ENCODE results near the gene PLEKHG7.
"Not testable (repeated sequence)": the region's sequence is repeated elsewhere in the genome, so short reads cannot be mapped to it uniquely, and the experiment has no call there.

PLEKHG7 gene

GRCh38 chr12:92739113-92739512, 36.3 kb downstream of the PLEKHG7 start:
- in situ Hi-C loops (cut with HindIII; ENCODE audit: low sequenced_read_pairs) = no loop called here
- TF ChIP-seq CTCF (IDR thresholded peaks at IDR 0.05; ENCODE audit: low read depth, low read length) = no peak

DNA sequence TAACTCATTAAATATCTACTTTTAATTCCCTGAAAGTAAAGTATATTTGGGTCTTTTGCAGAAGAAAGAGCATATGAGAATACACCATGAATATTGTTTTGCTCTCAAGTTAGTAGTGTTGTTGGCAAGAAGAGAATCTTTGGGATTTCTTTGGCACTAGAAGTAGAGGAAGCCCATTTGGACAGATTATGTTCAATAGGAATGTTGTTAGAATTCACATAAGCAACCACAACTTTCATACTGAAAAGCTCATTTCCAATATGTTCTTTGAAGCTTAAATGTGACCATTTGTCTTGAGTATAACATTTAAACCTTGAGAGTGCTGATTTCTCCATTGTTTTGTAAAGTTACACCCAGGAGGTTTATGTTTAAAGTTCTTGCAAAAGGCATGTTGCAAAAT, 37.6 kb downstream of the PLEKHG7 start:
- in situ Hi-C loops (cut with HindIII; ENCODE audit: low sequenced_read_pairs) = no loop called here
- no peak for TF ChIP-seq CTCF (IDR thresholded peaks at IDR 0.05; ENCODE audit: low read depth, low read length)
- no peak overlapping the region for H3K4me3 ChIP-seq (ENCODE audit: low read depth, low read length)
- DNase-seq (ENCODE audit: low read depth, low spot score) = peak; percentile 38

More at GRCh38 chr12:92739113-92739512, 36.3 kb downstream of the PLEKHG7 start:
- H3K4me3 ChIP-seq (ENCODE audit: low read depth, low read length) = no peak overlapping the region
- DNase-seq (ENCODE audit: low read depth, low spot score) = no peak

DNA sequence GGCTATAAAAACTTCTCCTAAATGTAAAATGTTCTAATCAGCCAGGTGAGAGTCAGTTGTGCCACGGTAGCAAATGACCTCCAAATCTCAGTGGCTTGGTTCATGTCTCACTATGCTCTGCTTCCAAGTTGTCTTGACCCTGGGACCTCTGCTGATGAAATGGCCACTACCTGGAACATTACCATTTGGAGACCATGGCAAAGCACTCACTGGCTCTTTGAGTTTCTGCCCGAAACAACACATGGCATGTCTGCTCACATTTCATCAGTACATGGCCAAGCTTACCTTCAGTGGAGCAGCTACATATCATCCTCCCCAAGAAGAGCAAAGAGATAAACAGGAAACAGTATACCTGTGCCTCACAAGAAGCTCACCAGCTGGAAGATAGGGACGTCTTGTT, 40.2 kb downstream of the PLEKHG7 start:
- DNase-seq (ENCODE audit: low read depth, low spot score) = no peak
- in situ Hi-C loops (cut with HindIII; ENCODE audit: low sequenced_read_pairs) = no loop called here
- TF ChIP-seq CTCF (IDR thresholded peaks at IDR 0.05; ENCODE audit: low read depth, low read length) = no peak
- no peak overlapping the region for H3K4me3 ChIP-seq (ENCODE audit: low read depth, low read length)

DNA sequence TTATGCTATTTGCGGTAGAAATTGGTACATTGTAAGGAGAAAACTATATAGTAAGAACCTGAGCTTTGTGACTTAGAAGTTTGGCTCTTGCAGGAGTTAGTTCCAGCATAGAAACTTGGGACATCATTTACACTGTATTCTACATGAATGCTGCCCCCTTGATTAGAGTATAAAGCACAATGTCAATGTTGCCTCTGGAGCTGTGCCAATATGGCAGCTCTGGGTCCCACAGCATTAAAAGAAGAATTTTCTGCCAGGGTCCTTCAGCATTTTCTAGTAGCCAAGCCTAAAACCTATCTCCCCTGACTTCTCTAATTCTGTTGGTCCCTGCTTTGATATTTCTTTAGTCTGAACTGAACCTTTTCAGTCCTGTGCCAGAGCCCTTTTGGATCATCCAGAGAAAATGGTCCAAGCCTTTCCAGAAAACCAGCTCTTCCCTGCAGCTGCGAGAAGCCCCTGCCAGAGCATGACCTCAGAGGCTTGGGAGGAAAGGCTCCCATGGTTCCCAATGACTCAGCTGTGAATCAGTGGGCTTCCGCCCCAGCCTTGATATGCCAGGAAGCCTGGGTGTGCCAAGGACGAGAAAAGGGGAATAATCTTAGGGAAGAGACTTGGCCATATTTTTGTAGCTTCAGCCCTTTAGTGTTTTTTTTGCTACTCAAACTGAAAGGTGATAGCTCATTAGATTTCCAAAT, 43.2 kb downstream of the PLEKHG7 start:
- peak; percentile 97 for DNase-seq (ENCODE audit: low read depth, low spot score)
- in situ Hi-C loops (cut with HindIII; ENCODE audit: low sequenced_read_pairs) = no loop called here
- H3K4me3 ChIP-seq (ENCODE audit: low read depth, low read length) = no peak overlapping the region
- TF ChIP-seq CTCF (IDR thresholded peaks at IDR 0.05; ENCODE audit: low read depth, low read length) = no peak

DNA sequence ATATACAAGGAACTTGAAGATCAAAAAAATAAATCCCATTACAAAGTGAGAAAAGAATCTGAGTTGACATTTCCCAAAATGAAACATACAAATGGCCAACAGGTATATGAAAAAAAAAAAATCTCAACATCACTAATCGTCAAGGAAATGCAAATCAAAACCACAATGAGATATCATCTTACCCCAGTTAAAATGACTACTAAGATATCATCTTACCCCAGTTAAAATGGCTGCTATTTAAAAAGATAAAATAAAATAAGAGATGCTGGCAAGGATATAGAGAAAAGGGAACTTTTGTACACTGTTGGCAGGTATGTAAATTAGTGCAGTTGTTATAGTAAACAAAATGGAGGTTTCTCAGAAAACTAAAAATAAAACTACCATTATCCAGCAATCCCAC, 44.4 kb downstream of the PLEKHG7 start:
- in situ Hi-C loops (cut with HindIII; ENCODE audit: low sequenced_read_pairs) = no loop called here
- no peak for DNase-seq (ENCODE audit: low read depth, low spot score)
- H3K4me3 ChIP-seq (ENCODE audit: low read depth, low read length) = no peak overlapping the region
- TF ChIP-seq CTCF (IDR thresholded peaks at IDR 0.05; ENCODE audit: low read depth, low read length) = no peak

GRCh38 chr12:92749691-92750090, 46.9 kb downstream of the PLEKHG7 start:
- in situ Hi-C loops (cut with HindIII; ENCODE audit: low sequenced_read_pairs); H3K4me3 ChIP-seq (ENCODE audit: low read depth, low read length); DNase-seq (ENCODE audit: low read depth, low spot score): not testable (repeated sequence)

DNA sequence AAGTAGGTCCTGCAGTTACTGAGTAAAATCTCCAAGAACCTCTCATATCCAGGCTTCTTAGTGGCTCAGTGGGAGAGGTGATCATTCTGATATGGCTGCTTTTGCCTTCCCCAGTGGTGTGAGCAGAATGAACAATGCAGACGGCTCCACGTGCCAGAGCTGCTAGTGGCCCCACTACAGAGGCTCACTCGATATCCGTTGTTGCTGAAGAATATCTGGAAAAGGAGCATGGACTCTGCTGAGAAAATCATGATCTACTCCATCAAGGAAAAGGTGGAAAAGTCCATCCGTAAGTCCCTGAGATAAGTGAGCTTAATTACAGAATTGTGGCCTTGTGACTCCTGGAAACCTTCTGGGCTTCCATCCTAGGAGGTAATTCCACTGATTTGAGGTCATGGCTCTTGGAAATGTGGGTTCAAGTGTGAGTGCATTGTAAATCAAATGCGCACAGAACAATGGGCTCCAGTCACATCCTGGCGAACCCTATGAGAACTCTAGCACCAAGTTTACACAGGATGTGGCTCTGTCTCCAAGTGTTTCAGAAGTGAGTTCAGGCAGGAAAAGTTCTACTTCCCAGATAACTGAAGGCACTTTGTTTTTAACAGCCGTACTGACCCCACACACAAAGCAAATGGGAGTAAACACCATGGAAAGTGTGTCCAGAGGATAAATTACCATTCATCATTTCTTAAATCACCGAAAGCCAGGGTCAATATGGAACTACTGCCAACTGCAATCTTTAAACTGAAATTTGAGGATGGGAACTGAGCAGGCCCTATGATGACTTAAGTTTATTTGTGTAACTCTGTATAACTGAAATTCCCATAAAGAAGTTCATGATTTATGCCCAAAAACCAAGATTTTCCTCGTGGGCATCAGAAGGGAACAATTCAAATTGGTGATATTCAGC, 51.4 kb downstream of the PLEKHG7 start:
- in situ Hi-C loops (cut with HindIII; ENCODE audit: low sequenced_read_pairs) = no loop called here

More for the DNA sequence above, 51.4 kb downstream of the PLEKHG7 start:
- TF ChIP-seq CTCF (IDR thresholded peaks at IDR 0.05; ENCODE audit: low read depth, low read length) = no peak
- DNase-seq (ENCODE audit: low read depth, low spot score) = no peak
- no peak overlapping the region for H3K4me3 ChIP-seq (ENCODE audit: low read depth, low read length)

All from astrocyte of the spinal cord (primary cell).